Measurements from ENCODE around the gene RNF146.
"Not testable (repeated sequence)": the region's sequence is repeated elsewhere in the genome, so short reads cannot be mapped to it uniquely, and the experiment has no call there.

Gene RNF146

GRCh38 chr6:127266178-127266891, at the start of gene RNF146:
RNF146 (plus strand) TSS chr6:127266864; CDS start chr6:127280339, 13,475 bp downstream.
- H3K4me3 ChIP-seq (replicated peaks in 1 of 2; ENCODE audit: low read depth in 2 of 2, low read length in 2 of 2) = peak within 1 kb of the TSS; percentile 81 to 96
- TF ChIP-seq, protein P1, sequence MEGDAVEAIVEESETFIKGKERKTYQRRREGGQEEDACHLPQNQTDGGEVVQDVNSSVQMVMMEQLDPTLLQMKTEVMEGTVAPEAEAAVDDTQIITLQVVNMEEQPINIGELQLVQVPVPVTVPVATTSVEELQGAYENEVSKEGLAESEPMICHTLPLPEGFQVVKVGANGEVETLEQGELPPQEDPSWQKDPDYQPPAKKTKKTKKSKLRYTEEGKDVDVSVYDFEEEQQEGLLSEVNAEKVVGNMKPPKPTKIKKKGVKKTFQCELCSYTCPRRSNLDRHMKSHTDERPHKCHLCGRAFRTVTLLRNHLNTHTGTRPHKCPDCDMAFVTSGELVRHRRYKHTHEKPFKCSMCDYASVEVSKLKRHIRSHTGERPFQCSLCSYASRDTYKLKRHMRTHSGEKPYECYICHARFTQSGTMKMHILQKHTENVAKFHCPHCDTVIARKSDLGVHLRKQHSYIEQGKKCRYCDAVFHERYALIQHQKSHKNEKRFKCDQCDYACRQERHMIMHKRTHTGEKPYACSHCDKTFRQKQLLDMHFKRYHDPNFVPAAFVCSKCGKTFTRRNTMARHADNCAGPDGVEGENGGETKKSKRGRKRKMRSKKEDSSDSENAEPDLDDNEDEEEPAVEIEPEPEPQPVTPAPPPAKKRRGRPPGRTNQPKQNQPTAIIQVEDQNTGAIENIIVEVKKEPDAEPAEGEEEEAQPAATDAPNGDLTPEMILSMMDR (IDR thresholded peaks at IDR 0.05; ENCODE audit: low read depth, low read length) = peak; percentile 72
- peak; percentile 89 to 91 for DNase-seq (ENCODE audit: low read depth in 2 of 2)

- TF ChIP-seq, protein P1 (IDR thresholded peaks at IDR 0.05; ENCODE audit: low read depth, low read length) = no peak
- DNase-seq (ENCODE audit: low read depth in 2 of 2) = no peak
- no peak overlapping the region for H3K4me3 ChIP-seq (replicated peaks in 1 of 2; ENCODE audit: low read depth in 2 of 2, low read length in 2 of 2)
Measured at GRCh38 chr6:127219869-127220268, 46.8 kb upstream of the RNF146 start.

DNA sequence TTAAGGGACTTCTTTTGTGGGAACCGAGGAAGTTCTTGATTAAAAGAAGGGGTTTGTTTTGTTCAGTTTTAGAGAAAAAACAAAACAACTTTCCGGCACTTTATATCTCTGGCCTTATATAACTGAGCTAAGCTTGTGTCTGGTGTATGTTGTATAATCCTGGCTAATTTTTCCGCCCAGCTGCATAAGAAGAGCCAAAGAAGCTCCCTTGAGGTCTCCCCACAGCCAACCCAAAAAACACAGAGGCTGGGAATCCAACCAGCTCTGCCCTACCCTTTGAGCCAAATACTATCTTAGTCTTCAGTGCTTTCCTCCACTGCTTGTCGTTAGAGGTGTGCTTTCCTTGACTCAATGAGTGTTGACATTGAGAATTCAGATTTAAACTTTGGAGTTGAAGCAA, 45.5 kb upstream of the RNF146 start:
- TF ChIP-seq, protein P1 (IDR thresholded peaks at IDR 0.05; ENCODE audit: low read depth, low read length) = no peak
- no peak overlapping the region for H3K4me3 ChIP-seq (replicated peaks in 1 of 2; ENCODE audit: low read depth in 2 of 2, low read length in 2 of 2)
- no peak for DNase-seq (ENCODE audit: low read depth in 2 of 2)

DNA sequence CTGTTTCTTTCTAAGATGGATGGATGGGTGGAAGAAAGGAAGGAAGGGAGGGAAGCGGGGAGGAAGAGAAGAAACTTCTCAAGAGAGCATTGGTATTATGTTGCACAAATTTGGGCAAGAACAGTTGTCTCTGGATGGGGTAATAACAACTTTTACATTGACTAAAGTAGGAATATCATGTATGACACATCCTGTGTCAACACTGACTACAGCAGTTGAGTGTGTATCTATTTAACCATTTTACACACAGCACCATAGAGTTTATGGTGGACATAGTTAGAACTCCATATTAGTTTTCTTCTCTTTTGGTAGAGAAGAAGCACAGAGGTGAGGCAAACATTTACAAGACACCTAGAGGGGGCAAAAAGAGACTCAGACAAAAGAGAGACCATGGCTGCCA, 44.2 kb upstream of the RNF146 start:
- no peak for DNase-seq (ENCODE audit: low read depth in 2 of 2)
- TF ChIP-seq, protein P1 (IDR thresholded peaks at IDR 0.05; ENCODE audit: low read depth, low read length) = no peak
- no peak overlapping the region for H3K4me3 ChIP-seq (replicated peaks in 1 of 2; ENCODE audit: low read depth in 2 of 2, low read length in 2 of 2)

DNA sequence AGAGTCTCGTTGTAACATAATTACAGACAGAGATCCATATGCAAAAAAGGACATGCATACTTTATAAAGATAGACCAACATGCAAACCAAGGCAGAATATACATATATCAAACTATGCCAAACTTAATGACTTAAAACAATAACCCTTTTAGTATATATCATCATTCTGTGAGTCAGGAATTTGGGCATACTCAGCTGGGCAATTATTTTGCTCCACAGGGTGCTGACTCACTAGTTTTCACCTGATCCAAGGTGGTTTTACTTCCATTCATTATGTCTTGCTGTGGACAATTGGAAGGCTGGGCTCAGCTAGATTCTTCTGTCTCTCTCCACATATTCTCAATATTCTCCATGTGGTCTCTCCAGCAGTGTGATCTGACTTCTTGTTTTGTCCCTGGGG, 41.2 kb upstream of the RNF146 start:
- TF ChIP-seq, protein P1 (IDR thresholded peaks at IDR 0.05; ENCODE audit: low read depth, low read length) = no peak
- H3K4me3 ChIP-seq (replicated peaks in 1 of 2; ENCODE audit: low read depth in 2 of 2, low read length in 2 of 2) = no peak overlapping the region
- no peak for DNase-seq (ENCODE audit: low read depth in 2 of 2)

GRCh38 chr6:127233819-127234218, 32.8 kb upstream of the RNF146 start:
- DNase-seq (ENCODE audit: low read depth in 2 of 2); H3K4me3 ChIP-seq (replicated peaks in 1 of 2; ENCODE audit: low read depth in 2 of 2, low read length in 2 of 2): not testable (repeated sequence)

- no peak overlapping the region for H3K4me3 ChIP-seq (replicated peaks in 1 of 2; ENCODE audit: low read depth in 2 of 2, low read length in 2 of 2)
- TF ChIP-seq, protein P1 (IDR thresholded peaks at IDR 0.05; ENCODE audit: low read depth, low read length) = no peak
- DNase-seq (ENCODE audit: low read depth in 2 of 2) = peak; percentile 4 to 54
Measured at GRCh38 chr6:127243501-127243900, 23.2 kb upstream of the RNF146 start.

Data from cardiac fibroblast (primary cell).